Astrocyte of the hippocampus (primary cell): ENCODE data around the gene IVNS1ABP.
"Not testable (repeated sequence)": the region's sequence is repeated elsewhere in the genome, so short reads cannot be mapped to it uniquely, and the experiment has no call there.

Experiments
- DNase-seq: peaks from one replicate; pipeline ENCODE4 v3.0.0; 2011; ENCODE audit warnings: low read depth, low spot score

The IVNS1ABP gene

DNA sequence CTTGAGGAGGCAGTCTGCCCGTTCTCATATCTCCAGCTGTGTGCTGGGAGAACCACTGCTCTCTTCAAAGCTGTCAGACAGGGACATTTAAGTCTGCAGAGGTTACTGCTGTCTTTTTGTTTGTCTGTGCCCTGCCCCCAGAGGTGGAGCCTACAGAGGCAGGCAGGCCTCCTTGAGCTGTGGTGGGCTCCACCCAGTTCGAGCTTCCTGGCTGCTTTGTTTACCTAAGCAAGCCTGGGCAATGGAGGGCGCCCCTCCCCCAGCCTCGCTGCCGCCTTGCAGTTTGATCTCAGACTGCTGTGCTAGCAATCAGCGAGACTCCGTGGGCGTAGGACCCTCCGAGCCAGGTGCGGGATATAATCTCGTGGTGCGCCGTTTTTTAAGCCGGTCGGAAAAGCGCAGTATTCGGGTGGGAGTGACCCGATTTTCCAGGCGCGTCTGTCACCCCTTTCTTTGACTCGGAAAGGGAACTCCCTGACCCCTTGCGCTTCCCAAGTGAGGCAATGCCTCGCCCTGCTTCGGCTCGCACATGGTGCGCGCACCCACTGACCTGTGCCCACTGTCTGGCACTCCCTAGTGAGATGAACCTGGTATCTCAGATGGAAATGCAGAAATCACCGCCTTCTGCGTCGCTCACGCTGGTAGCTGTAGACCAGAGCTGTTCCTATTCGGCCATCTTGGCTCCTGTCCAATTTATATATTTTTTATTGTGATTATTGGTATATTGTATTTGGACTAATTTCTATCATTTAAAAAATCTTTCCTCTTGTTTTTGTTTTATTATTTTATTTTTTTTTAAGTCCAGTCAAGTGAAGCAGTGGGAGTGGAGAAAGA is 59.7 kb downstream of the IVNS1ABP start:
- DNase-seq = not testable (repeated sequence)

GRCh38 chr1:185255595-185255994 is 61.4 kb downstream of the IVNS1ABP start:
- not testable (repeated sequence) for DNase-seq

DNA sequence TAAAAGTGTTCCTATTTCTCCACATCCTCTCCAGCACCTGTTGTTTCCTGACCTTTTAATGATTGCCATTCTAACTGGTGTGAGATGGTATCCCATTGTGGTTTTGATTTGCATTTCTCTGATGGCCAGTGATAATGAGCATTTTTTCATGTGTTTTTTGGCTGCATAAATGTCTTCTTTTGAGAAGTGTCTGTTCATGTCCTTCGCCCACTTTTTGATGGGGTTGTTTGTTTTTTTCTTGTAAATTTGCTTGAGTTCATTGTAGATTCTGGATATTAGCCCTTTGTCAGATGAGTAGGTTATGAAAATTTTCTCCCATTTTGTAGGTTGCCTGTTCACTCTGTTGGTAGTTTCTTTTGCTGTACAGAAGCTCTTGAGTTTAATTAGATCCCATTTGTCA is 64.6 kb downstream of the IVNS1ABP start:
- DNase-seq = not testable (repeated sequence)

DNA sequence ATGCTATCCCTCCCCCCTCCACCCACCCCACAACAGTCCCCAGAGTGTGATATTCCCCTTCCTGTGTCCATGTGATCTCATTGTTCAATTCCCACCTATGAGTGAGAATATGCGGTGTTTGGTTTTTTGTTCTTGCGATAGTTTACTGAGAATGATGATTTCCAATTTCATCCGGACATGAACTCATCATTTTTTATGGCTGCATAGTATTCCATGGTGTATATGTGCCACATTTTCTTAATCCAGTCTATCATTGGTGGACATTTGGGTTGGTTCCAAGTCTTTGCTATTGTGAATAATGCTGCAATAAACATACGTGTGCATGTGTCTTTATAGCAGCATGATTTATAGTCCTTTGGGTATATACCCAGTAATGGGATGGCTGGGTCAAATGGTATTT is 65.1 kb downstream of the IVNS1ABP start:
- not testable (repeated sequence) for DNase-seq

DNA sequence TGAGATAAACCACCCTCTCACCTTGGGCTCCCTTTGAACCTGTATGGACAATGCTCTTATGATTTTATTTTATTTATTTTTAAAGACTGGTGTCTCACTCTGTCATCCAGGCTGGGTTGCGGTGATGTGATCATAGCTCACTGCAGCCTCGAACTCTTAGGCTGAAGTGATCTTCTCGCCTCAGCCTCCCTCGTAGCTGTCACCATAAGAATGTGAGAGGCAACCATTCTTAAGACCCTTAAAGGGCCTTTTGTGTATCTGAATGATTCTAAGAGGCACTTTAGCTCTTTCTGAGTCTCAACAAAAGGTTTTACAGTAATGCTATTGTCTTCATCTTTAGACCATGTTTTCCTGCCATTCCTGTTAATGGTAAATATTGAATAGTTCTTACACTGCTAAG is 67.0 kb downstream of the IVNS1ABP start:
- DNase-seq = no peak

GRCh38 chr1:185249563-185249962 is 67.5 kb downstream of the IVNS1ABP start:
- no peak for DNase-seq
